ENCODE data around the gene DTHD1.

The DTHD1 gene
- total RNA-seq: 0 to 2.8 (median 0) reads per million in 17 experiments

DNA sequence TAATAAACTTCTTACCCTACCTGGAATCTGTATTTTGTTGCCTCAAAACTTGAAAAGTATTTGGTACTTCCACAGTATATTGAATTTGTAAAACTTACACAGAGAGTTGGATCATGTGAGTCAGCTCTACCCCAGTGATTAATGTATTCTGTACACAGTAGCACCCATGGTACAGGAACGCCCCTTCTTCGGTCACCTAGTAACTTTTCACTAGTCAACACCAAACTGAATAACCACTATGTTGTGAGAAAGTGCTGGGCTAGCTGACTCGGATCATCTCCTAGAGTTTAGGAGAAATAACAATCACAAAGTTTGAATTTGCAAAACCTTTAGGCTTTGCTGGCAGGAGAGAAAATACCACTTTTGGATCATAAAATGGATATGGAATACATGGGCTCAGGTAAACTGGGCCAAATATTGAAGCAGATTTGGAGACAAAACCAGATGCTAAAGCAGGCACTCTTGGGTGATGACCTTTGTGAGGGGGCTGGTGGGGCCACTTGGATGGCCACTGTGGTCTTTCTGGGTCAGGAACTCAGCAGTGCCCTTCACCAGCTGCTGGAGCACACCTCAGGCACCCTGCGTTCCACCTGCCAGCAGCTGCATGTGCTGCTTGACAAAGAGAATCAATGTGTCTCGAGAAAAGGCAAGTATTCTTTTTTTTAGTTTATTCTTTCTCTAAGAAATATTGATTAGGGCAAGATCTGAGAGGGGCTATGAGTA, at the start of gene DTHD1:
TSS of gene DTHD1 (plus strand) at position 233 of the 723 bp plus-strand sequence. CDS start at position 376, 143 bp downstream.
- DNase-seq: no peak

DNA sequence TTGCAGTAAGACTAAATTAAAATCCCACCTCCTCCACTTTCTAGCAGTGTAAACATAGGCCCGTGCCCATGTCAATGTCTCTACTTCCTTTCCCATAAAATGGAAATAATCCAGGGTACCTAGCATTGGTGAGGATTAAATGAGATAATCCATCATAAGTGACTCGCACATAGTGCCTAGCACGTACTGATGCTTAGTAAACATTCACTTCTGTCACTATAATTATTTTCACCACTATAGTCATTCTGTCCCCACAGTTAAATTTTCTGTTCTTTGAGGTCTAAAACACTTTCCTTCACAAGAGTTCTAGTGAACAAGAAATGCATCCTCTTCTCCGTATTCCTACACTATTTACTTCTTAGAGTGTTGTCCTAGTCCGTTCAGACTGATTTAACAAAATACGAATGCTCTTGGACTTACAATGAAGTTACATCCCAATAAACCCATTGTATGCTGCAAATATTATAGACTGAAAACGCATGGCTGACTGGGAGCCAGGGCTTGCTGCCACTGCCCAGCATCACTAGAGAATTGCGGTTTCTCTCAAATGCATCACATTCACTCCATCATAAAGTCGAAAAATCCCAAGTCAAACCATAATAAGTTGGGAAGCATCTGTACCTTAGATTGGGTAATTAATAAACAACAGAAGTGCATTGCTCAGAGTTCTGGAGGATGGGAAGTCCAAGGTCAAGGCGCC, 47.7 kb upstream of the DTHD1 start:
- no peak for DNase-seq

GRCh38 chr4:36235306-36235705, 46.1 kb upstream of the DTHD1 start:
- no peak for DNase-seq

- no peak for DNase-seq
These were observed 45.3 kb upstream of the DTHD1 start for GRCh38 chr4:36236159-36236558.

DNA sequence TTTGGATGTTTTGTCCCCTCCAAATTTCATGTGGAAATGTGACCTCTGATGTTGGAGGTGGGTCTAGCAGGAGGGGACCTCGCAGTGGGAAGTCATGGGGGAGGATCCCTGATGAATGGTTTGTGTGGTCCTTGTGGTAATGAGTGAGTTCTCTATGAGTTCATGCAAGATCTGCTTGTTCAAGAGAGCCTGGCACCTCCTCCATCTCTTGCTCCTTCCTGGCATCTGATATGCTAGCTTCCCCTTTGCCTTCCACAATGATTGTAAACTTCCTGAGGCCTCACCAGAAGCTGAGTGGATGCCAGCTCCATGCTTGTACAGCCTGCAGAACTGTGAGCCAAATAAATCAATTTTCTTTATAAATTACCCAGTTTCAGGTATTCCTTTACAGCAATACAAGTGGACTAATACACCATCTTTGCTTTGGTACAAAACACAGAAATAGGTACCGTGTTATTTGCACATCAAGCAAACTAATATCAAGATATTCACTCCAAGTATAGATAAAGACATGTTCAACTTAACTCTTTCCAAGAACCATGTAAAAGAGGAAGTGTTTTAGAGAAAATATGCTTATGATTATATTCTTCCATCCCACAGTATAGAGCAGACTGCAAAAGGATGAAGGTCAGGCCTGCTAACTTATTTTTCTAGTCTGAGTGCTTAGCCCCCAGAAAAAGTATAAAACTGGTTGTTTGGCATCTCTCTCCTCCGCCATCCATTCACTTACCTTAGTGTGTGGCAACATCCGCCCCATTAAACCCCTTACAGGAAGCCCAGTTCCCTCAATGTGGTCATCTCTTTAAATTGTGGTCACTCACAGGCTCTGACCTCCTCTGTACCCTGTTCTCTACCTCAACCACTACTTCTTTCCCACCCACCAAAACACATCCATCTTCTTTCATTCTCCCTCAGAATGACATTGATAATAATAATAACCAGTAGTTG, 43.8 kb upstream of the DTHD1 start:
- no peak for DNase-seq

DNA sequence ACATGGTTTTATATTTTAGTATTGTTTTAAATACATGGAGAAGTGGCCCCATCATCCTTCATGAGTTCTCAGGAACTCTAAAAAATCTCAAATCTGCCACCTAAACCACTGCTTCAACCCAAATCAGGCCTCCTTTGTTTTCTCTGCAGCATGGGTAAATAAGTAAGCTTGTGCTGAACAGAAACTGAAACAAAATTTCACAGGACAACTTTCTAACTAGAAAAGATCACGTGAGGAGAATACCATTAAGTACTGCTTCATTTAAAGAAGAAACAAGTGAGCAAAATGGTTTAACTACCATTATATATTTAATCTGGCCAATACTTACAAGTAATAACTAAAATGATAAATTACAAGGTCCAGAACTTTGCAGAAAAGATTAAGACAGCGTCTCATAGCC, 39.6 kb upstream of the DTHD1 start:
- DNase-seq: peak in 2 of 4 experiments; percentile 54 to 64

GRCh38 chr4:36242629-36243354, 38.6 kb upstream of the DTHD1 start:
- DNase-seq: peak in 2 of 4 experiments; percentile 11 to 19

- peak; percentile 79 to 89 (median 87) for DNase-seq
These were observed 37.8 kb upstream of the DTHD1 start for GRCh38 chr4:36243355-36244256.

- peak; percentile 73 to 92 (median 83) for DNase-seq
These were observed 36.9 kb upstream of the DTHD1 start, which contains the start of gene ARAP2 for GRCh38 chr4:36244257-36245082. ARAP2 (minus strand) TSS chr4:36244514; CDS start chr4:36229486, 15,028 bp downstream.

DNA sequence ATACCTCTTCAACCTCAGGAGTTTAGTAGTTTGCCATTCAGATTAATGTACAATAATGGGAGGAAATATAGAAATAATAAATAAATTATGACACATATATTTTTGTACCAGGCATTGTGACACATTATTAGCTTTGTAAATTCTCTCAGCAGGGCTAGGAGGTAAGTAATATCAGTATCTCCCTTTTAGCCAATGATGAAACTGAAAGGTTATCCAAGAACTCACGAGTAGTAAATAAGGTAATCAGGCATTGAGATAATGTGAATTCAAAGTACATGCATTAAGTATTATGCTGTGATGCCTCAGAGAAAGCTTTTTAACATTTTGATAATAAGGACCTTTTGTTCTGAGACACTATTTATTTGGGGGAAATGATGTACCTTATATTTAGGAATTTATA, 31.8 kb upstream of the DTHD1 start:
- DNase-seq: no peak

- DNase-seq: no peak
These were observed 29.4 kb upstream of the DTHD1 start for GRCh38 chr4:36251983-36252382.

- peak in 3 of 4 experiments; percentile 60 to 71 (median 61) for DNase-seq
These were observed 27.0 kb upstream of the DTHD1 start for GRCh38 chr4:36254371-36254770.

DNA sequence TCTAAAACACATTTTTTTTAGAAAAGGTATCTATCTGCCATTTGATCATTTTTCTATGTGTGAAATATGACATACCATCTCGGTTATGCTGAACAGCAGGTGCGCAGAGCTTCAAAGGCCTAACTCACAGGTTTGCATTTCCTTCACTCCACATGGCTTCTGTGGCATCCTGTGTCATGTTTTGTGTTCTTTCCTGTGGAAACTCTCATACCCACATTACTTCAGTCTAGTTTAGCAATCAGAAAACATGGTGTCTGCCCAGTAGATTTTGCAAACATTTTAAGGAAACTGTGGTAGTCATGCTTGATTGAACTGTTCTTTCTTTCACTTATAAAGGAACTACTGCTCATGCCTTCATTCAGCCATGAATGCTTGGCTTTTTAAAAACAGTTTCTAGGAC, 25.8 kb upstream of the DTHD1 start:
- DNase-seq: peak; percentile 47 to 85 (median 67)

GRCh38 chr4:36256398-36256891, 25.0 kb upstream of the DTHD1 start:
- DNase-seq: peak in 3 of 4 experiments; percentile 42 to 48 (median 44)

- no peak for DNase-seq
These were observed 20.7 kb upstream of the DTHD1 start for GRCh38 chr4:36260731-36261130.

DNA sequence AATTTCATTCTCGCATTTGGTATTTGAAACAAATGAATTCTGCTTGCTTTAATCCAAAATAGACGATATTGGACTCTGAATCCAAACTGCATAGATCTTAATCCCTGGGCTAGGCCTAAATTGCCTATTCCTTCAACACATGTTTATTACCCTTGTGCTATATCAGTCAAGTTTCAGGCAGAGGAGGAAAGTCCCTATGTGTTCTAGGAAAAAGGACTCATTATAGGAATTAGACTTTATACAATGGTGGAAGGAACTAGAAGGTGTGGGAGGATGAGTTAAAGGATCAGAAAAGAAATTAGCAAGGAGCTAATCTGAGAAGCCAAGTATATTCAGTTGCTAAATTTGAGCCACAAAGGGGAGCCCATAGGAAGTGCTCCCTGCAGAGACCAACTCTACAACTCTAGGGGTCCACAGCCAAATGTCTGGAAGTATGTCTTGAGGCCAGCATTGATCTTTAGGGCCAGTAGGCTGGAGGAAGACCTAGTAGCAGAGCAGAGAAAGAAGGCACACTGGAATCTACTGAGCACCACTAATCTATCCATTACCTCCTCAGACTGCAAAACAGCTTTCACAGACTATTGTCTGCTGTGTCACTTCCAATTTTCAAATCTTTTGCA, 17.1 kb upstream of the DTHD1 start:
- DNase-seq: no peak

GRCh38 chr4:36267486-36268268, 13.7 kb upstream of the DTHD1 start:
- DNase-seq: peak in 2 of 4 experiments; percentile 63 to 67

DNA sequence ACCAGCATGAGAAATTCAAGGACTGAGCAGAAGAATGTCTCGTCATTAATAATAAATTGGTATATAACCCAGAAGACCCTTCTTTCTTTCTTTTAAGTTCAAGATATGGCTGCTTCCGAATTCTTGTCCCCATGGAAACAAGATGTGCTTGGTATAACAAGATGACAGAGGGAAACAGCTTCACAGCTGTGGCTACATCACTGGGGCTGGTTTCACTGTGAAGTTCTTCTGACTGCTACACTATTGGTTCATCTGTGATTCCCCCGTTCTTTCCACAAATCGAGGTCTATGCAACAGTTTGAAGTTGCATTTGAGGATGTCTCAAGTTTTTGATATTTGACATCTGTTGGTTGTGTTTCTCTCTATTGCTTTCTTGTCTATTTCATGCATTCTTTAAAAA, 12.3 kb upstream of the DTHD1 start:
- DNase-seq: no peak

All from suppressor macrophage (primary cell).